Nucleus accumbens (tissue), 56 donors: ENCODE data around the gene HMGN4.

Experiments
- DNase-seq, 56 donors: peaks; one replicate each; lab custom pipeline; 2025; lab: John Stamatoyannopoulos, UW

The HMGN4 gene

DNA sequence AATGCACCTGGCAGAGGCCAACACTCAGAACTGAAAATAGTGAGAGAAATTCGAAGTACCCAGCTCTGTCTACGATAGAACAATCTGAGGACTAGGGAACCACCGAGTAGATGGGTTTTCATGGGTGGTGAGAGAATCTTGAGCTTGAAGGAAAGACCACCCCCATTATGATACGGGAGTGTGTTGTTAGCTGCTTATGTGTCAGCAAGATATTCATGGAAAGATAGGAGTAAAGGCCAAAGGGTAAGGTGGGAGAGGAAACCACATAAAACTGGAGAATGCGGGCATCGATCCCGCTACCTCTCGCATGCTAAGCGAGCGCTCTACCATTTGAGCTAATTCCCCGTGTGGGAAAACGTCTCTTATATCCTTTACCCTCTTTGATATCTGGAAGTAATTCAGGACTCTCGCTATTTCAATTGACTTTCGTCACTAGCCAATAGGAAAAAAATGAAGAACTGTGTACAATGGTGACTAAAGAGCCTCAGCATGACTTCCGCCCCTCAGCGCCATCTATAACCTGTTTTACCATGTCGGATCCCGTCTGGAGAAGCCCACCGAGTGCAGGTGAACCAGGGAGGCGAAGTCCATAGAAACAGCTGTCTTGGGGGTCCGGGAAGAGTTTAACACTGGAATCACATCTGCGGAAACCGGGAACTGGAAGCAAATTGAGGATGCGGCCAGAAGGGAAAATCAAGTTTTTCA lies 33.6 kb downstream of the HMGN4 start:
- peak in 35 of 56 donors; percentile 6 to 69 (median 39) for DNase-seq

DNA sequence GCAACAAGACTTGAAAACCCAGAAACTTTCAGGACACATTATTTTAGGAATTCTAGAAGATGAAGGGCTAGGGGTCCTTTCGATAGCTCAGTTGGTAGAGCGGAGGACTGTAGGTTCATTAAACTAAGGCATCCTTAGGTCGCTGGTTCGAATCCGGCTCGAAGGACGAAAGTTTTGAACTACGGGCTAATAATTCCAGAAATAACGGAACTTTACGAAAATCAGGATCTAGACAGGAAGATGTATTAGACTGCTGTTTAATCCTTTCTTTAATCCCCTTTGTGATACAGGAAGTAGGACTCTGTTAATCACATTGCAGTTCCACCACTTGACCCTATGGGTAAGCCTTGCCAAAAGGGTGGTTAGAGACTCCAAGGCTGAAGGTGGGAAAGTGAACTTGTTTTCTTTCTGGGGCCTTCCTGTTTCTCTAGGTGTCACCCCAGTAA lies 37.4 kb downstream of the HMGN4 start:
- no peak for DNase-seq

GRCh38 chr6:26576407-26576843 lies 38.3 kb downstream of the HMGN4 start:
- DNase-seq: no peak

- peak in 14 of 56 donors; percentile 1 to 36 (median 14) for DNase-seq
Measured at GRCh38 chr6:26576929-26577719, 39.0 kb downstream of the HMGN4 start.

- DNase-seq: no peak
Measured at GRCh38 chr6:26577720-26578072, 39.5 kb downstream of the HMGN4 start.

DNA sequence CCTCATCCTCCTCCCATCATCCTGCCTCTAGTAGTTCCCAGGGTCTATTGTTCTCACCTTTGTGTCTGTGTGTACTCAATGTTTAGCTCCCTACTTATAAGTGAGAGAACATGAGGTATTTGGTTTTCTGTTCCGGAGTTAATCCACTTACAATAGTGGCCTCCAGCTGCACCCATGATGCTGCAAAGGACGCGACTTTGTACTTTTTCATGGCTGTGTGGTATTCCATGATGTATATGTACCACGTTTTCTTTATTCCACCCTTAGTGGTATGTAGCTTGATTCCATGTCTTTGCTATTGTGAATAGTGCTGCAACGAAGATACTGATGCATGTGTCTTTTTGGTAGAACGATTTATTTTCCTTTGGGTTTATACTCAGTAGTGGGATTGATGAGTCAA lies 40.1 kb downstream of the HMGN4 start:
- DNase-seq: no peak

GRCh38 chr6:26578741-26579140 lies 40.6 kb downstream of the HMGN4 start:
- DNase-seq: no peak

GRCh38 chr6:26581164-26581915 lies 43.2 kb downstream of the HMGN4 start:
- no peak for DNase-seq

DNA sequence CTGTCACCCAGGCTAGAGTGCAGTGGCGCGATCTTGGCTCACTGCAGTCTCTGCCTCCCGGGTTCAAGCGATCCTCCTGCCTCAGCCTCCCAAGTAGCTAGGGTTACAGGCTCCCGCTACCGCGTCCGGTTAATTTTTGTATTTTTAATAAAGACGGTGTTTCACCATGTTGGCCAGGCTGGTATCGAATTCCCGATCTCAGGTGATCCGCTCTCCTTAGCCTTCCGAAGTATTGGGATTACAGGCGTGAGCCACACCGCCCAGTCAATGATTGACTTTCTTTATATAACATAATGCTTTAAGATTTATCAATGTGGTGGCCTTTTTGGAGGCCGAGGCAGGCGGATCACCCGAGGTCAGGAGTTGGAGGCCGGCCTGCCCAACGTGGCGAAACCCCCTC lies 50.8 kb downstream of the HMGN4 start:
- no peak for DNase-seq

- DNase-seq: no peak
Measured at GRCh38 chr6:26592649-26593048, 54.5 kb downstream of the HMGN4 start.

GRCh38 chr6:26593278-26594130 lies 55.3 kb downstream of the HMGN4 start:
- no peak for DNase-seq

DNA sequence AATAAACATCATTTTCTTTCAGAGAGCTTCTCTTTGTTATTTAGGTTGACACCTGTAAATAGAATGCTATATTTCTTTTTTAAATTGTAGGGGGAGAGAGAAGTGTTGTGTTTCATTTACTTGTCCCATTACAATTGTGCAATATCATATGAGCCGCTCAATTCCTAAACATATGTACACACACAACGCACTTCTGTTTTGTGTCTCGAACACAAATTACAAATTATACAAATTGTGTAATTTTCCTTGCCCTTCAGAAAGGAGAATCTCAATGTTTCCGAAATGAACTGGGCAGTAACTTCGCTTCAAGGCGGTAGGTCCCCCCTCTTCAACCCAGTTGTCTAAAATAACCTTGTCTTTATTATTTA lies 55.9 kb downstream of the HMGN4 start:
- DNase-seq: no peak

GRCh38 chr6:26594730-26595632 lies 56.8 kb downstream of the HMGN4 start:
- DNase-seq: peak in 8 of 56 donors; percentile 6 to 13 (median 9)

DNA sequence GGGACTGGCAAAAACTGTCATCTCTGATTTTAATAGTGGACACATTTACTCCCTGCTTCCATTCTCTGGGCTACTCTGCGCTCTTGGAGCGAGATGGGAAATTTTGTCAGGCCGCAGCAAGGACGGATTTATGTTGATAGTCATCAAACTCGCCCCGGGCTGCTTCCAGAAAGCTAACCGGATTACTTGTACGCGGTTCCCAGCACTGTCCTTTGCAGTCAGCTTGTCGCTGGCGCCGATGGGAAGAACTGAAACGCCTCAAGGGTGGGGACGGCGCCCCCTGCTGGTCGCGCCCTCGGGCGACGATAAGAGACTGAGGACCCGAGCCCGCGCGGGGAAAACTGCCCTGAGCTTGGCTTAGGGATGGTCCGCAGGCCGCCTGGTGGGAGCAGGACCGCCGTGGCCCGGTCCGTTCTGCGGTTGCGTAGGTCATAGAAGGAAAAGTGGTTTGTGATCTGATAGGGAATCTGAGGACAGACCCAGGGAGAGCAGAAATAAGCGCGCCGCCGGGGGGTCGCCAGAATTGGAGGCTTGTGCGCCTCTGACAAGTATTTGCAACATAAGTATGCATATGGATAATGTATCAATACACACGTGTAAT lies 57.6 kb downstream of the HMGN4 start:
- DNase-seq: peak in 55 of 56 donors; percentile 26 to 94 (median 76)
